ENCODE data around the gene SH3RF3.

The SH3RF3 gene

GRCh38 chr2:109257653-109258052 is 128.6 kb downstream of the SH3RF3 start:
- H3K79me2 ChIP-seq: no peaks in the 10 kb centered on the region
- no peak overlapping the region for H3K4me2 ChIP-seq (ENCODE audit: low read length)
- peaks cover 3% of the 10 kb centered on the region for H3K4me1 ChIP-seq
- H2AFZ ChIP-seq: no peak overlapping the region
- no peak overlapping the region for H3K9ac ChIP-seq
- H3K9me3 ChIP-seq (ENCODE audit: control insufficient read depth, low read length): no peaks in the 10 kb centered on the region
- no peaks in the 10 kb centered on the region for H3K27me3 ChIP-seq (ENCODE audit: control insufficient read depth, insufficient read depth, low read length)
- TF ChIP-seq CTCF (IDR thresholded peaks at IDR 0.05): no peak
- H3K4me3 ChIP-seq (ENCODE audit: low read depth, low read length): no peak overlapping the region
- H3K27ac ChIP-seq: no peak overlapping the region
- H3K36me3 ChIP-seq (ENCODE audit: control insufficient read depth, insufficient read depth, low read length): no peaks in the 10 kb centered on the region

DNA sequence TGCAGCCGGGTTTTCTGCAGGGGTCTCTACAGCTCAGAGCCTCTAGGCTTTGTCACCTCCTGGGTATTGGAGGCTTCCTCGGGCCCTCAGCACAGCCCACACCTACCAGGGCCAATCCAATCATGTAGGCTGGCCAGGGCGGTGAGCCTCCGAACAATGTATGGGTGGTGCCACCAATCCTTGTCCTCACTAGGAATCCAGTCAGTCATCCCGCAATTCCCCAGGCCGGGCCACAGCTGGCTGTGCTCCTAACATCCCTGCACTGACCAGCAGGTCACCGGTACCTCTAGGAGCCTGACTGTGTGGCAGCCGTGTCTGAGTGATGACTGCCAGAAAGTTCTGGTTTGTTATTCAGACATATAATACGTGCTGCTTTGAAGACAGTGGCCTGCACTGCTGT is 129.4 kb downstream of the SH3RF3 start:
- H3K27ac ChIP-seq: no peak overlapping the region
- H3K9ac ChIP-seq: no peak overlapping the region

GRCh38 chr2:109258905-109259540 is 130.0 kb downstream of the SH3RF3 start:
- Histone ChIP-seq H3K4me2 (ENCODE audit: low read length) (no peak overlapping the region), H3K4me1 (peaks cover 3% of the 10 kb centered on the region), H3K27me3 (ENCODE audit: control insufficient read depth, insufficient read depth, low read length) (no peaks in the 10 kb centered on the region), H3K4me3 (ENCODE audit: low read depth, low read length) (no peak overlapping the region), H3K79me2 (no peaks in the 10 kb centered on the region), H2AFZ (no peak overlapping the region), H3K36me3 (ENCODE audit: control insufficient read depth, insufficient read depth, low read length) (no peaks in the 10 kb centered on the region), H3K9ac (no peak overlapping the region), H3K27ac (no peak overlapping the region), H3K9me3 (ENCODE audit: control insufficient read depth, low read length) (no peaks in the 10 kb centered on the region)
- no peak for TF ChIP-seq CTCF (IDR thresholded peaks at IDR 0.05)

More for the DNA sequence above, 129.4 kb downstream of the SH3RF3 start:
- H3K79me2 ChIP-seq: no peaks in the 10 kb centered on the region
- no peaks in the 10 kb centered on the region for H3K9me3 ChIP-seq (ENCODE audit: control insufficient read depth, low read length)
- no peaks in the 10 kb centered on the region for H3K36me3 ChIP-seq (ENCODE audit: control insufficient read depth, insufficient read depth, low read length)
- H2AFZ ChIP-seq: no peak overlapping the region
- no peaks in the 10 kb centered on the region for H3K27me3 ChIP-seq (ENCODE audit: control insufficient read depth, insufficient read depth, low read length)
- H3K4me3 ChIP-seq (ENCODE audit: low read depth, low read length): no peak overlapping the region
- H3K4me1 ChIP-seq: peaks cover 3% of the 10 kb centered on the region
- no peak overlapping the region for H3K4me2 ChIP-seq (ENCODE audit: low read length)
- TF ChIP-seq CTCF (IDR thresholded peaks at IDR 0.05): no peak

- Histone ChIP-seq H3K9me3 (ENCODE audit: control insufficient read depth, low read length) (no peaks in the 10 kb centered on the region), H3K79me2 (no peaks in the 10 kb centered on the region), H3K9ac (no peak overlapping the region), H3K36me3 (ENCODE audit: control insufficient read depth, insufficient read depth, low read length) (no peaks in the 10 kb centered on the region), H3K4me1 (peaks cover 3% of the 10 kb centered on the region), H2AFZ (no peak overlapping the region), H3K4me2 (ENCODE audit: low read length) (no peak overlapping the region), H3K27ac (no peak overlapping the region), H3K27me3 (ENCODE audit: control insufficient read depth, insufficient read depth, low read length) (no peaks in the 10 kb centered on the region), H3K4me3 (ENCODE audit: low read depth, low read length) (no peak overlapping the region)
- TF ChIP-seq CTCF (IDR thresholded peaks at IDR 0.05): no peak
These were observed 130.7 kb downstream of the SH3RF3 start for GRCh38 chr2:109259671-109260070.
